Left hindlimb (tissue), 1 donor: ENCODE data around the gene HPCAL1.

Source experiments
- DNase-seq: peaks from one replicate; pipeline ENCODE4 v3.0.0-alpha.2; 2018

Gene HPCAL1

DNA sequence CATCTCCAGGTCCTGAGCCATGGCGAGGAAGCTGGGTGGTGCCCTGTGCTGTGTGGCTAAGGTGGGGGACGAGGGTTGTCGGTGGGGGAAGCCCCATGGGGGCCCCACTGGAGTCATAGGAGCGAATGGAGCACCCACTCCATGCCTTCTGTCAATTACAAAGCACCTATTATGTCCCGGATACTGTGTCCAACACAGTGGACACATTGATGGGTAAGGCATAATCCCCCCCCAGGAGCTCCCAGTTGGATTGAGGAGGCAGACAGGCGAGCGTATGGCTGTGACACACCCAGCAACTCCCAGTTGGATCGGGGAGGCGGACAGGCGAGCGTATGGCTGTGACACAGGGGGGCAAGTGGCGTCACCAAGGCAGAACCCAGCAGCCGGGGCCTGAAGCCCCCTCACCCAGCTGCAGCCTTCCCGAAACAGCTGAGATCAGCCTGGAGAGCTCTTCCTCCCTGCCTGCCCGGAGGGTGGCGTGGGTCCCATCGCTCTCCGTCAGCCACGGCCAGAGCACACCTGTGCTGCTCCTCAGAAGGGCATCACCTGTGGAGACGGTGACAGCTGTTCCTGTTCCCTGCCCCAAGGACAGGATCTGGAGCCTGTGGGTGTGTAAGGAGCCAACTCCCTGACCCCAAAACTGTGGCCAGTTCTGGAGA is 69.6 kb downstream of the HPCAL1 start:
- no peak for DNase-seq

GRCh38 chr2:10372862-10373240 is 70.1 kb downstream of the HPCAL1 start:
- no peak for DNase-seq

- DNase-seq: no peak
Observed at GRCh38 chr2:10373931-10374330, 71.2 kb downstream of the HPCAL1 start.

DNA sequence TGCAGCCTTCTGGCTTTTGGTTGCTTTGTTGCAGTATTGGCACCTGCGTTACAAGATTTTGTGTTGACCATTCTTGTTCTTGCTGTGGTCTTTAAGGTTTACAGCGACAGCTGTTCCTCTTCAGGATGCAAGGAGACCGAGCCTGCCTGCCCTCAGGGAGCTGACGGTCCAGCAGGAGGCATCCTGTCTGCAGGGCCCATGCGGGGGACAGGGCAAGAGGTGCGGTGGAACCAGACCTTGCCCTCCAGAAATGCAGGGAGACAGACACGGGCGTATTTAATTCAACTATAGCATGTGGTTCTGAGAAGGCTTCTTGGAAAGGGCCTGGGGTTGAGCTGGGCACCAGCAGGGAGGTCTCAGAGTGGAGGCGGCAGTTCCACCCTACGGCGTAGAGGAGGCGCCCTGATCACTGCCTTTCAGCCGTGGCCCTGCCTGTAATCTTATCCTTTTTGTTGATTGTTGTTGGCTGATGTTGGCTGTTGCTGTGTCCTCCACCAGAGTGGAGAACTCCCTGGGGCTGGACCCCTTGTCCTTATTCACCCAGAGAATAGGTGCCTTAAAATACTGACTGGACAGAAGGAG is 71.7 kb downstream of the HPCAL1 start:
- no peak for DNase-seq

DNA sequence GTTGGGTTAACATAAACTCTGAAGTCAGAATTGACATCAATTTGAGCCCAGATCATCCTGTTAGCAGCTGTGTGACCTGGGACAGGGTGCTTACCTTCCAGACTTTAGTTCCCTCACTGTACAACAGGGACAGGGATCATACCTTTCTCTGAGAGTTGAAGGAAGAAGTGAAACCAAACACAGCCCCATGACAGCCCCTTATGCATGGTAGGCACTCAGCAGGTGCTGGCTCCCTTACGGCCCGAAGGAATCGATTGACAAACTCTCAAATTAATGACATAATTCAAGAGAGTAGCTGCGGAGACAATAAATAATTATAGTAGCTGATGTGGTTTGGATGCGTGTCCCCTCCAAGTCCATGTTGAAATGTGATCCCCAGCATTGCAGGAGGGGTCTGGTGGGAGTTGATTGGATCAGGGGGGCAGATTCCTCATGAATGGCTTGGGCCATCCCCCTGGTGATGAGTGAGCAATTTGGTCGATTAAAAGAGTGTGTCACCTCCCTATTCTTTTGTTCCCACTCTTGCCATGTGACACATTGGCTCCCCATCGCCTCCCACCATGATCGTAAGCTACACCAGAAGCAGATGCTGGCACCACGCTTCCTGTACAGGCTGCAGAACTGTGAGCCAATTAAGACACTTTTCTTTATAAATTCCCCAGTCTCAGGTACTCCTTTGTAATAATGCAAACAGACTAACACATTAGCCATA is 73.0 kb downstream of the HPCAL1 start:
- DNase-seq: no peak

GRCh38 chr2:10377052-10377746 is 74.5 kb downstream of the HPCAL1 start:
- no peak for DNase-seq

DNA sequence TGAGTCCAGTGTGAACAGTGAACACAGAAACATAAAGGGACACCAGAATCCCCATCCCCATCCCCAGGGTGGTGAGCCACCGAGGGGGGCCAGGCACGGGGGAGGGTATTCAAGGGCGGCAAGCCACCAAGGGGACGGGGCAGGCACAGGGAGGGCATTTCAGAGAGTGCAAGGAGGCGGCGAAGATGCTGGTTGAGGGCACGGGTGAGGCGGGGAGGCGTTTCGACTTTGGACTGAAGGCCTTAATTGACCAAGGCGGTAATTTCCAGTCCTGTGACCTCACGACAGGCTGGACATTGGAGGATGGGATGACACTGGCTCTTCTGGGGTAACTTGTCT is 75.0 kb downstream of the HPCAL1 start:
- DNase-seq: no peak

DNA sequence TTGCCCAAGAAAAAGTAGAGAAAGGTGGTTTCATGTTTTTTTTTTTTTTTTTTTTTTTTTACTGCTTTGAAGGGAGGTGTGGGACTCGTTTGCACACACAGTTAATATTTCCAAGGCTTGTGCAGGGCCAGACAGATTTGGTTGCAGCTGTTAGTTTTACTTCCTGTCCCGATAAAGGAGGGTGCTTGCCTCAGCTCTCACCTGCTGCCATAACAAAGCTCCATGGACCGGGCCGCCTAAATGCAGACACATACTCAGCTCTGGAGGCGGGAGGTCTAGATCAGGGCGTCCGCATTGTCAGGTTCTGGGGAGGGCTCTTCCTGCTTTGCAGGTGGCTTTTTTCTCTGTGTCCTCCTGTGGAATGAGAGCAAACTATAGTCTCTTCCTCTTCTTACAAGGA is 75.5 kb downstream of the HPCAL1 start:
- no peak for DNase-seq

- no peak for DNase-seq
Observed at GRCh38 chr2:10380048-10380926, 77.6 kb downstream of the HPCAL1 start.

- no peak for DNase-seq
Observed at GRCh38 chr2:10381997-10382353, 79.3 kb downstream of the HPCAL1 start.

DNA sequence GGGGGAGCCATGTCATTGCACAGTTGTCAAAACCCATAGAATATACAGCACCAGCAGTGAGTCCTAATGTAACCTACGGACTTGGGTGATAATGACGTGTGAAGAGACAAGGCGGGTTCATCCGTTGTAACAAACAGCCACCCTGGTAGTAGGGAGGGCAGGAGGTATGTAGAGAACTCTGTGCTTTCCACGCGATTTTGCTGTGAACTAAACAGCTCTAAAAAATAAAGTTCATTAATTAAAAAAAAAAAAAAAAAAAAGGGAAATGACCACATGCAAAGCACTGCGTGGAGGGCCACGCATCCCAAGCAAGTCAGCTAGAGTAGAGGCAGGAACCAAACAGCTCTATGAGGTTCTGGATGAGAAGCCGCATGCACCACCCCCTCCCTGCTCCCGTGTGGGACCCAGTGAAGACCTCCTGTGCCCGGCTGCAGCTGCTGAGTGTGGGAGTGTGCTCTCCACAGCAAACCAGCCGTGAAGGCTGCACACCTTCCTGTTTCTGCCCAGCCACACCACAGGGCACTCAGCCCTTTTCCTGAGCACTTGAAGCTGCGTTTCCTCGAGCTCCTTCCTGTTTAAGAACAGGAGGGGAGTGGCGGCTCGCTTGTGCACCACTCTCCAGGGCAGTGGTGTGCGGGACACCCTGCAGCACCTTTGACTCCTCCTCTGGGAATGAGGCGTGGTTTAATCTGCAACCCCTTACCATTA is 79.8 kb downstream of the HPCAL1 start:
- DNase-seq: no peak

DNA sequence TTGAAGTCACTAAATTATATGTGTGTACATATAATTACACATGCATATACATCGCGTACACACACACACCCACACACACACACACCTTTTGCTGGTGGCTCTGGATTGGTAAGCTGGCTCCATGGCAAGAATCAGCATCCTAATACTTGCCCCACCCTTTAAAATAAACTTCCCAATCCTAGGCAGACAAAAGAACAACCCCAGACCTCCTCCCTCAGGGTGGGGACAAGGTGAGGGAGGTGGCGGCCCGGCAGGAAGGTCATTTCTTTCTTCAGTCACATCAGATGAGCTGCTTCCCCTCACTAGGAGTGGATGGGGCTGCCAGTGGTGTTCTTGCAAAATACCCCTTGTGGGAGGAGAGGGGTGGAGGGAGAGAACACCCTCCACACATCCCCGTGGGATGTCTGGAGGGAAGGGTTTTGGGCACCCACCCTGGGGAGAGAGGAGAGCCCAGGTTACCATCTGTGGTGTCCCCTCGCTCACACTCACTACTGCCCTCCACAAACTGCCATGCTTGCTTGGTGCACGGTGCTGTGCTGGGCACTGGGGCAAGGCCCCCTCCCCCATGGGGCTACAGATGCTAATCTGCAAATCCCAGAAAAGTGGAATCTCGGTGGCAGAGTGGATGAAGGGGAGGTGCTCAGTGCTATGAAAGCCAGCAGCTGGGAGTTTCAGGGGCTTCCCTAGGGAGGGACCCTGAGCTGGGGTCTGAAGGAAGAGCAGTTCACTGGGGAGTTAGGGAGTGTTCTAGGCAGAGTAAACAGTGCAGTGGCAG is 81.4 kb downstream of the HPCAL1 start:
- DNase-seq: no peak

DNA sequence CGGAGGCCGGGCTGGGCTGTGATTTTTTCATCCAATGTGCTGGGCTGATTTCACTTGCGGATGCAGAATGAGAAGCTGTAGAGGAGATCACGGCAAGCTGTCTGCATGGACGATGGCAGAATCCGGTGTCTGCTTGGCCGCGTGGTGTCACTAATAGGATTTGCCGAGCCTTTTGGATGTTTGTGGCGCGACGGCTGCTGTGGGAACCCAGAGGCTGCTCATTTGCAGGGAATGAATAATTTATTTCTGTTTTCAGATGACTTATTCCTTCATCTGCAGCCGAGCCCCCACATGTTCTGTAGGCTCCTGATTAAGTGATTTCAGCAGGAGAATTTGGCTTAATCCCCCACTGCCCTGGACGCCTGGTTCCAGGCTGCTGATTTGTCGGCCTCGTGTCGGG is 82.8 kb downstream of the HPCAL1 start:
- no peak for DNase-seq

DNA sequence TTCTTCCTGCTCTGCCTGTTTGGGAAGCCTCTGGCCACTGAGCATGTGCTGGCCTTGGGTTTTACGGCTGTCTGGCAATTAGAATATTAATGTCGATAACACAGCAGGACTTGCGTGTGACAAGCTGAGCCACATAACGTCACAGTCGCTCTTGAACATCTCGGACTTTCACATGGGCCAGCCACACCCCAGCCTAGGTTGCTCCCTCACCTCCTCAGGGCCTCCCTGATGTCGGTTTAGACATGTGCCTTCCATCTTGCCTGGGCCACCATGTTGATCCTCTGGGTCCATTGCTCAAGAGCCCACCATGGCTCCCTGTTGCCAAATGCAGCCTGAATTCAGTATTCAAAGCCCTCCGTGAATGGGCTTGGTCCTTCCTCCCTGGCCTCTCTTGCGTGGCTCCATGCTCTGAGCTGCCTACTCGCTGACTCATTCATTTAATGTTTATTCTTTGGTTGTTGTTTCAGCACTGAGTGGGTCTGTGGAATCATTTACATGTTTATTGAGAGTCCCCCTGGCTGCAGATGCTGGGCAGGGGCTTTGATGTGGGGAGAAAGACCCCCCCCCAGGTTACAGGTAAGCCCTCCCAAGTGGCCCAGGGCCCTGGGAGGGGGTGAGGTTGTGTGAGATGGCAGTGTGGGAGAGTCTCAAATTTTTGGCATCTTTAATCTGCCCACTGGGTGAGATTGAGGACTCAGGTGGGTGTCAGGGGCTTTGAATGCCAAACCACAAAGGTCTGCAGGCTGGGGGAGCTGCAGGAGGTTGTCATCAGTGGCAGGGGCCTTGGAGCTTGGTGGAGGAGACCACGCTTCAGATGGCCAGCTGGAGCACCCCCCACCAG is 83.4 kb downstream of the HPCAL1 start:
- DNase-seq: no peak

GRCh38 chr2:10387033-10387432 is 84.3 kb downstream of the HPCAL1 start:
- no peak for DNase-seq

GRCh38 chr2:10388954-10389560 is 86.4 kb downstream of the HPCAL1 start:
- no peak for DNase-seq

GRCh38 chr2:10389573-10389972 is 86.9 kb downstream of the HPCAL1 start:
- no peak for DNase-seq

- no peak for DNase-seq
Observed at GRCh38 chr2:10390369-10390801, 87.7 kb downstream of the HPCAL1 start.

DNA sequence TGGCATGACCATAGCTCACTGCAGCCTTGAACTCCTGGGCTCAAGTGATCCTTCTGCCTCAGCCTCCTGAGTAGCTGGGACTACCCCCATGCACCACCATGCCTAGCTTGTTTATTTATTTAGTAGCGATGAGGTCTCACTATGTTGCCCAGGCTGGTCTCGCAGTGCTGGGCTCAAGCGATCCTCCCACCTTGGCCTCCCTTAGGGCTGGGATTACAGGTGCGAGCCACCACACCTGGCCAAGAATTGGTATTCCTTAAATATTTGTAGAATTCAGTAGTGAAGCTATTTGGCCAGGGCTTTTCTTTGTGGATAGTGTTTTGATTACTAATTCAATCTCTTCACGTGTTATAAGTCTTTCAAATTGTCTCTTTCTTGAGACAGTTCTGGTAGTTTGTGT is 89.4 kb downstream of the HPCAL1 start:
- no peak for DNase-seq

GRCh38 chr2:10392548-10392947 is 89.8 kb downstream of the HPCAL1 start:
- no peak for DNase-seq
